Right ventricle myocardium inferior (tissue), 1 donor: Measurements from ENCODE around the gene BCL2L13. TPM values are rescaled to one million over a fixed set of nuclear protein-coding genes. Genes with fewer than 3 reads are reported as not detected.

Experiments used
- microRNA-seq: library from miRNA; unstranded; fragments of <30 nt; microRNA quantifications from one replicate; pipeline ENCODE4 v1.2.0, GENCODE V29; 2020
- total RNA-seq: library from RNA; stranded (reverse); fragmentation: NEBNext Ultra II Directional; extraction: Animal tissue kit (Norgen Biotek cat#: 25700); gene quantifications from one replicate; pipeline ENCODE4 v1.2.1, GENCODE V29; 2021
- donor health status: DM: no; HTN: yes; CAD: no; lungs with severe emphysema.

The BCL2L13 gene
- total RNA-seq, 1 donor from 2014 or later: 95.9 TPM

Small RNAs within 50 kb of the gene (microRNA-seq; reads per million reads assigned to microRNA genes)
- not detected for gene MIR3198-1

Other genes starting within 250 kb of the BCL2L13 start
- 2.1 TPM for gene SLC25A18, start 75.3 kb upstream of the BCL2L13 start, total RNA-seq
- 200 TPM for gene ATP6V1E1, start 10.0 kb upstream of the BCL2L13 start, total RNA-seq
- 23.2 TPM for gene BID, start 135.7 kb downstream of the BCL2L13 start, total RNA-seq